Astrocyte (in vitro differentiated cells and primary cell): ENCODE measurements around the gene VRK2. TPM values are rescaled to one million over a fixed set of nuclear protein-coding genes. Genes with fewer than 3 reads are reported as not detected.

Experiments
- DNase-seq: peaks from one replicate; pipeline ENCODE4 v3.0.0-alpha.2; 2010; ENCODE audit warnings: low read depth
- FAIRE-seq: peaks from 2 replicates; lab custom pipeline; 2011; peaks lifted over from hg19 to GRCh38; lab: Jason Lieb, UNC
- H2AFZ ChIP-seq: 2 replicates; pipeline ENCODE4 v1.6.0; 2012; ENCODE audit warnings: low read depth, low read length, inconsistent platforms
- H3K27ac ChIP-seq: 2 replicates; pipeline ENCODE4 v1.5.1; 2011; ENCODE audit warnings: low read depth, low read length, inconsistent platforms
- H3K27me3 ChIP-seq: 2 replicates; pipeline ENCODE4 v1.6.0; 2011; ENCODE audit warnings: low read length, inconsistent platforms; ENCODE audit not compliant: insufficient read depth
- H3K36me3 ChIP-seq: 2 replicates; pipeline ENCODE4 v1.5.1; 2011; ENCODE audit warnings: low read length, inconsistent platforms; ENCODE audit not compliant: insufficient read depth
- H3K4me1 ChIP-seq: 2 replicates; pipeline ENCODE4 v1.5.1; 2011; ENCODE audit warnings: low read length, inconsistent platforms; ENCODE audit not compliant: insufficient read depth
- H3K4me2 ChIP-seq: 2 replicates; pipeline ENCODE4 v1.6.0; 2012; ENCODE audit warnings: low read length, inconsistent platforms
- H3K4me3 ChIP-seq: 2 replicates; pipeline ENCODE4 v1.5.1; 2011; ENCODE audit warnings: low read depth, mild to moderate bottlenecking, low read length, inconsistent platforms; ENCODE audit not compliant: insufficient read depth
- H3K79me2 ChIP-seq: 2 replicates; pipeline ENCODE4 v1.6.0; 2012; ENCODE audit warnings: mild to moderate bottlenecking, low read length, inconsistent platforms; ENCODE audit not compliant: insufficient read depth
- H3K9ac ChIP-seq: 2 replicates; pipeline ENCODE4 v1.6.0; 2012; ENCODE audit warnings: mild to moderate bottlenecking, low read length, inconsistent platforms
- H3K9me3 ChIP-seq: 2 replicates; pipeline ENCODE4 v1.5.1; 2012; ENCODE audit warnings: low read depth, mild to moderate bottlenecking, low read length, inconsistent platforms; ENCODE audit not compliant: insufficient read depth
- H4K20me1 ChIP-seq: 2 replicates; pipeline ENCODE4 v1.6.0; 2012; ENCODE audit warnings: low read length, inconsistent platforms; ENCODE audit not compliant: insufficient read depth
- H3K27ac Mint-ChIP-seq: one replicate; pipeline ENCODE4 v1.8.0; 2021; ENCODE audit warnings: mild to moderate bottlenecking, mixed read lengths; ENCODE audit not compliant: unreplicated experiment
- H3K27me3 Mint-ChIP-seq: one replicate; pipeline ENCODE4 v1.8.0; 2021; ENCODE audit warnings: low read depth, mixed read lengths; ENCODE audit not compliant: unreplicated experiment
- H3K36me3 Mint-ChIP-seq: one replicate; pipeline ENCODE4 v1.8.0; 2021; ENCODE audit warnings: low read depth, mixed read lengths; ENCODE audit not compliant: unreplicated experiment
- H3K4me1 Mint-ChIP-seq: one replicate; pipeline ENCODE4 v1.8.0; 2021; ENCODE audit warnings: low read depth, mixed read lengths; ENCODE audit not compliant: unreplicated experiment
- H3K4me3 Mint-ChIP-seq: one replicate; pipeline ENCODE4 v1.8.0; 2021; ENCODE audit warnings: mild to moderate bottlenecking, moderate library complexity, mixed read lengths; ENCODE audit not compliant: unreplicated experiment
- H3K9me3 Mint-ChIP-seq: one replicate; pipeline ENCODE4 v1.8.0; 2021; ENCODE audit warnings: mild to moderate bottlenecking, mixed read lengths; ENCODE audit not compliant: unreplicated experiment
- CTCF ChIP-seq: IDR thresholded peaks from 2 replicates; pipeline ENCODE4 v1.5.1; 2011; ENCODE audit warnings: low read depth, mild to moderate bottlenecking, inconsistent platforms, low read length, moderate library complexity; ENCODE audit not compliant: insufficient read depth
- EZH2 ChIP-seq: IDR thresholded peaks from 2 replicates; pipeline ENCODE4 v1.6.1; 2012; ENCODE audit warnings: mild to moderate bottlenecking, low read length, inconsistent platforms; ENCODE audit not compliant: insufficient read depth
- total RNA-seq: library from RNA; stranded (reverse); gene quantifications from 2 replicates; pipeline ENCODE4 v1.2.1, GENCODE V29; 2021

VRK2 gene
- total RNA-seq, 1 donor from 2014 or later, result 28.6 TPM

GRCh38 chr2:58067001-58067400 lies 20.4 kb downstream of the VRK2 start:
- Histone ChIP-seq H2AFZ (no peak overlapping the region), H3K27ac (no peak overlapping the region), H3K4me1 (peaks cover 4% of the 10 kb centered on the region), H3K36me3 (no peaks in the 10 kb centered on the region), H3K4me3 (no peak overlapping the region), H3K79me2 (no peaks in the 10 kb centered on the region), H3K9me3 (no peaks in the 10 kb centered on the region), H4K20me1 (no peaks in the 10 kb centered on the region), H3K9ac (no peak overlapping the region), H3K27me3 (no peaks in the 10 kb centered on the region), H3K4me2 (no peak overlapping the region)
- no peak for TF ChIP-seq EZH2
- no peak for TF ChIP-seq CTCF
- FAIRE-seq (no peak), DNase-seq (no peak)
- no peak overlapping the region for H3K27ac Mint-ChIP-seq
- H3K36me3 Mint-ChIP-seq, result peaks cover 6% of the 10 kb centered on the region
- no peaks in the 10 kb centered on the region for H3K27me3 Mint-ChIP-seq
- no peaks in the 10 kb centered on the region for H3K9me3 Mint-ChIP-seq
- peaks cover 10% of the 10 kb centered on the region for H3K4me1 Mint-ChIP-seq
- H3K4me3 Mint-ChIP-seq, result no peak overlapping the region

DNA sequence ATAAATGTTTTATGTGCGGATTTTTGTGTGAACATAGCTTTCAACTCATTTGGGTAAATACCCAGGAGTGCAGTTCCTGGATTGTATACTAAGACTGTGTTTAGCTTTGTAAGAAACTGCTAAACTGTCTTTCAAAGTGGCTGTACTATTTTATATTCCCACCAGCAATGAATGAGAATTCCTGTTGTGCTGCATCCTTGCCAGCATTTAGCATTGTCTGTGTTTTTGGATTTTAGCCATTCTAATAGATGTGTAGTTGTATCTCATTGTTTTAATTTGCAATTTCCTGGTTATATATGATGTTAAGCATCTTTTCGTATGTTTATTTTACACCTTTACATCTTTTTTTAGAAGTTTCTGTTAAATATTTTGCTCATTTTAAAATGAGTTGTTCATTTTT lies 24.2 kb downstream of the VRK2 start:
- Histone ChIP-seq H3K36me3 (no peaks in the 10 kb centered on the region), H4K20me1 (no peaks in the 10 kb centered on the region), H3K9ac (no peak overlapping the region), H2AFZ (no peak overlapping the region), H3K4me1 (no peaks in the 10 kb centered on the region), H3K27me3 (no peaks in the 10 kb centered on the region), H3K9me3 (no peaks in the 10 kb centered on the region), H3K4me2 (no peak overlapping the region), H3K79me2 (no peaks in the 10 kb centered on the region), H3K27ac (no peak overlapping the region), H3K4me3 (no peak overlapping the region)
- no peak for TF ChIP-seq EZH2
- no peak for TF ChIP-seq CTCF
- H3K4me3 Mint-ChIP-seq, result no peak overlapping the region
- H3K9me3 Mint-ChIP-seq, result no peaks in the 10 kb centered on the region
- no peaks in the 10 kb centered on the region for H3K27me3 Mint-ChIP-seq
- H3K36me3 Mint-ChIP-seq, result peaks cover 9% of the 10 kb centered on the region
- H3K4me1 Mint-ChIP-seq, result no peaks in the 10 kb centered on the region
- DNase-seq, result no peak
- no peak for FAIRE-seq
- H3K27ac Mint-ChIP-seq, result no peak overlapping the region

DNA sequence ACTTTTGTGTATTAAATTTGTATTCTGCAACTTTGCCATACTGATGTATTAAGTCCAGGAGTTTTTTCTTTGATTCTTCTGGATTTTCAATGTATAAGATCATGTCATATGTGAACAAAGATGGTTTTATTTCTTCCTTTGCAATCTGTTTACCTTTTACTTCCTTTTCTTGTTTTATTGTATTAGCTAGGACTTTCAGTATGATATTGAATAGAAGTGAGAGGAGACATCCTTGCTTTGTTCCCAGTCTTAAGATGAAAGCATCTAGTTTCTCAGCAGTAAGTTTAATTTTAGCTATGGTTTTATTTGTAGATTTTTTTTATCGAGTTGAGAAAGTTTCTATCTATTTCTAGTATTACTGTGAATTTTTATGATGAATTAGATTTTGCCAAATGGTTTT lies 25.5 kb downstream of the VRK2 start:
- Histone ChIP-seq H3K4me1 (no peaks in the 10 kb centered on the region), H3K9me3 (no peaks in the 10 kb centered on the region), H3K36me3 (no peaks in the 10 kb centered on the region), H3K9ac (no peak overlapping the region), H3K27ac (no peak overlapping the region), H3K4me2 (no peak overlapping the region), H4K20me1 (no peaks in the 10 kb centered on the region), H3K27me3 (no peaks in the 10 kb centered on the region), H2AFZ (no peak overlapping the region), H3K4me3 (no peak overlapping the region), H3K79me2 (no peaks in the 10 kb centered on the region)
- Mint-ChIP-seq H3K27ac (no peak overlapping the region), H3K4me1 (no peaks in the 10 kb centered on the region), H3K4me3 (no peak overlapping the region), H3K36me3 (peaks cover 9% of the 10 kb centered on the region), H3K9me3 (no peaks in the 10 kb centered on the region), H3K27me3 (no peaks in the 10 kb centered on the region)
- TF ChIP-seq CTCF (no peak), EZH2 (no peak)
- FAIRE-seq (no peak), DNase-seq (no peak)
